Esophagus squamous epithelium (tissue), 4 donors: ENCODE measurements around the gene CD53.

Experiments
- POLR2A ChIP-seq, 4 donors: fragments of 450-650 bp; IDR thresholded peaks; one replicate each; pipeline ENCODE4 v1.6.1; 2017; ENCODE audit warnings: antibody characterized with exemption in 4 of 4, mild to moderate bottlenecking in 4 of 4, moderate library complexity in 3 of 4
- TF ChIP-seq, protein P1 (sequence below), 6 experiments: fragments of 450-650 bp in 4 of 6; fragments of 200-600 bp in 2 of 6; sonication (generic) in 2 of 6; IDR thresholded peaks; one replicate each; pipeline ENCODE4 v1.5.1; 2016 to 2019; ENCODE audit warnings: antibody characterized with exemption in 6 of 6, mild to moderate bottlenecking in 4 of 6, moderate library complexity in 4 of 6

DNA sequence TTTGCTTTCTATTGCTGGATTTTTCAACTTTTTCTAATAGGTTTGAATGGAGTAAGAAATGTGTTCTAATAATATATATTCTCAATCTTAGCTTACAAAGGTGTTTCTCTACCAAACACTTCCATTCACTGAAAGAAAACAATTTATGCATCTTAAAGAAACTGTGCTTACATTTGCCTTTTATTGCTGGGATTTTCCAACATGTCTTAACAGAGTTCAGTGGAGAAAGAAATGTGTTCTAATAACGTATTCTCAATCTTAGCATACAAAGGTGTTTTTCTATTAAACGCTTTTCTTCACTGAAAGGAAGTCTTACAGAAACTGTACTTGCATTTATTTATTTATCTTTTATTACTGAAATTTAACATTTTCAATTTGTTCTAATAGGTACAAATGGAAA is 5.6 kb downstream of the CD53 start:
- no peak for TF ChIP-seq POLR2A (IDR thresholded peaks at IDR 0.05)
- TF ChIP-seq, protein P1, sequence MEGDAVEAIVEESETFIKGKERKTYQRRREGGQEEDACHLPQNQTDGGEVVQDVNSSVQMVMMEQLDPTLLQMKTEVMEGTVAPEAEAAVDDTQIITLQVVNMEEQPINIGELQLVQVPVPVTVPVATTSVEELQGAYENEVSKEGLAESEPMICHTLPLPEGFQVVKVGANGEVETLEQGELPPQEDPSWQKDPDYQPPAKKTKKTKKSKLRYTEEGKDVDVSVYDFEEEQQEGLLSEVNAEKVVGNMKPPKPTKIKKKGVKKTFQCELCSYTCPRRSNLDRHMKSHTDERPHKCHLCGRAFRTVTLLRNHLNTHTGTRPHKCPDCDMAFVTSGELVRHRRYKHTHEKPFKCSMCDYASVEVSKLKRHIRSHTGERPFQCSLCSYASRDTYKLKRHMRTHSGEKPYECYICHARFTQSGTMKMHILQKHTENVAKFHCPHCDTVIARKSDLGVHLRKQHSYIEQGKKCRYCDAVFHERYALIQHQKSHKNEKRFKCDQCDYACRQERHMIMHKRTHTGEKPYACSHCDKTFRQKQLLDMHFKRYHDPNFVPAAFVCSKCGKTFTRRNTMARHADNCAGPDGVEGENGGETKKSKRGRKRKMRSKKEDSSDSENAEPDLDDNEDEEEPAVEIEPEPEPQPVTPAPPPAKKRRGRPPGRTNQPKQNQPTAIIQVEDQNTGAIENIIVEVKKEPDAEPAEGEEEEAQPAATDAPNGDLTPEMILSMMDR (IDR thresholded peaks at IDR 0.05): no peak
